ENCODE results near the gene BMPR1B.

The BMPR1B gene

DNA sequence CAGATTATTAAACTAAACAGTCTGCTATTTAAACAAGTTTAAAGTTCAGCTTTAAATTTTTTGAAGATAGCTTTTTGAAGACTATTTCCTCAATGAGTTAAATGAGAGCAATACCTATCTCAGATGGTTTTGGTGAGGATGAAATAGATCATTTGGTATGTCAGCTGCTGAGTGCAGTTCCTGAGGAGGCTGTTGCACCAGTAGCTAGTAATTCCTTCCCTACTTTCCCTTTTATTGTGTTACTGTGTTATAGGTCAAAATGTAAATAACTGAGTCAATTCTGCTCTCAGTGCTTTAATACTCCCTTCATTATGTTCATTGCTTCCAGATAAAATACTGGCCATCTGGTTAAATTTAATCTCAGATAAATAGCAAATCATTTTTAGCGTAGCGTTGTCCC is 48.6 kb downstream of the BMPR1B start:
- Histone ChIP-seq H3K4me3 (ENCODE audit: severe bottlenecking) (no peak overlapping the region), H3K27me3 (ENCODE audit: insufficient read depth, poor library complexity, severe bottlenecking) (no peaks in the 10 kb centered on the region), H3K9me3 (ENCODE audit: severe bottlenecking) (no peaks in the 10 kb centered on the region), H3K27ac (ENCODE audit: poor library complexity, severe bottlenecking) (no peak overlapping the region), H3K4me1 (ENCODE audit: insufficient read depth, poor library complexity, severe bottlenecking) (no peaks in the 10 kb centered on the region), H3K36me3 (ENCODE audit: low read depth) (no peaks in the 10 kb centered on the region)
- TF ChIP-seq, protein P1, sequence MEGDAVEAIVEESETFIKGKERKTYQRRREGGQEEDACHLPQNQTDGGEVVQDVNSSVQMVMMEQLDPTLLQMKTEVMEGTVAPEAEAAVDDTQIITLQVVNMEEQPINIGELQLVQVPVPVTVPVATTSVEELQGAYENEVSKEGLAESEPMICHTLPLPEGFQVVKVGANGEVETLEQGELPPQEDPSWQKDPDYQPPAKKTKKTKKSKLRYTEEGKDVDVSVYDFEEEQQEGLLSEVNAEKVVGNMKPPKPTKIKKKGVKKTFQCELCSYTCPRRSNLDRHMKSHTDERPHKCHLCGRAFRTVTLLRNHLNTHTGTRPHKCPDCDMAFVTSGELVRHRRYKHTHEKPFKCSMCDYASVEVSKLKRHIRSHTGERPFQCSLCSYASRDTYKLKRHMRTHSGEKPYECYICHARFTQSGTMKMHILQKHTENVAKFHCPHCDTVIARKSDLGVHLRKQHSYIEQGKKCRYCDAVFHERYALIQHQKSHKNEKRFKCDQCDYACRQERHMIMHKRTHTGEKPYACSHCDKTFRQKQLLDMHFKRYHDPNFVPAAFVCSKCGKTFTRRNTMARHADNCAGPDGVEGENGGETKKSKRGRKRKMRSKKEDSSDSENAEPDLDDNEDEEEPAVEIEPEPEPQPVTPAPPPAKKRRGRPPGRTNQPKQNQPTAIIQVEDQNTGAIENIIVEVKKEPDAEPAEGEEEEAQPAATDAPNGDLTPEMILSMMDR (IDR thresholded peaks at IDR 0.05; ENCODE audit: poor library complexity, severe bottlenecking): no peak
- DNase-seq (ENCODE audit: low spot score) (no peak), ATAC-seq (ENCODE audit: low read depth) (no peak)

DNA sequence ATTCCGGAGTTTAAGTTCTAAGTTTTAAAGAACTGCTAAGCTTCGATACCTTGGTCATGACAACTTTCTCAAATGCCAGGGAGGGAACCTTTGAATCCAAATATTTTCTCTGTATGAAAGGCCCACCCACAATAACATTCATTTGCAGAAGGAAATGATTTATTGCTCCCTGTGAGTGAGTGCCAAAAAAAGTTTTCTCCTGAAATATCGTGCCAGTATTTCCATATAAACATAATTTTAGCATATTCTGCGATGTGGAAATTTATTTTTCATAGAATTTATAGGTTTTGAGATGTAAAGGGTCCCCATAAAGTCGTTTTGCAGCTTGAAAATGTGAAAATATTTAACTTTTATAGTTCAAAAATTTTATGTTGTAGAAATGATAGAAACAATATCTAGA is 53.9 kb downstream of the BMPR1B start:
- Histone ChIP-seq H3K4me3 (ENCODE audit: severe bottlenecking) (no peak overlapping the region), H3K36me3 (ENCODE audit: low read depth) (no peaks in the 10 kb centered on the region), H3K4me1 (ENCODE audit: insufficient read depth, poor library complexity, severe bottlenecking) (no peaks in the 10 kb centered on the region), H3K27ac (ENCODE audit: poor library complexity, severe bottlenecking) (no peak overlapping the region), H3K27me3 (ENCODE audit: insufficient read depth, poor library complexity, severe bottlenecking) (no peaks in the 10 kb centered on the region), H3K9me3 (ENCODE audit: severe bottlenecking) (no peaks in the 10 kb centered on the region)
- DNase-seq (ENCODE audit: low spot score) (no peak), ATAC-seq (ENCODE audit: low read depth) (no peak)
- TF ChIP-seq, protein P1 (IDR thresholded peaks at IDR 0.05; ENCODE audit: poor library complexity, severe bottlenecking): no peak

DNA sequence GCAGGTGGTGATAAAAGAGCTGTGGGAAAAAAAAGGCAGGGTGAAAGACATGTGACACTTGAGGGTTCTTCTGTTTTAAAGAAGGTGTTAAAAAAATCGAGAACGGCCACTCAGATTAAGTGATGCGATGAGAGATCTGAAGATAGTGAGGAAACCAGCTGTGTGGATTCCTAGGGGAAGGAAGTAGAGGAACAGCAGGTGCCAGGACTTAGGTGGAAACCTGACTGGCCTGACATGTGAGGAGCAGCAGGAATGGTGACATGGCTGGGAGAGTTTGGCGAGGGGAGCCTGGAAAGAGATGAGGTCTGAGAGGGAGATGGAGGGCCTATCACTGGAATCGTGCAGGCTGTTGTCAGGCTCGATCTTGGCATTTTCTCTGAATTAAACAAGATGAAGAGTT is 55.5 kb downstream of the BMPR1B start:
- no peak for ATAC-seq (ENCODE audit: low read depth)
- H3K27me3 ChIP-seq (ENCODE audit: insufficient read depth, poor library complexity, severe bottlenecking): no peaks in the 10 kb centered on the region
- TF ChIP-seq, protein P1 (IDR thresholded peaks at IDR 0.05; ENCODE audit: poor library complexity, severe bottlenecking): no peak
- no peaks in the 10 kb centered on the region for H3K36me3 ChIP-seq (ENCODE audit: low read depth)
- H3K4me3 ChIP-seq (ENCODE audit: severe bottlenecking): no peak overlapping the region
- H3K9me3 ChIP-seq (ENCODE audit: severe bottlenecking): no peaks in the 10 kb centered on the region
- no peaks in the 10 kb centered on the region for H3K4me1 ChIP-seq (ENCODE audit: insufficient read depth, poor library complexity, severe bottlenecking)
- no peak overlapping the region for H3K27ac ChIP-seq (ENCODE audit: poor library complexity, severe bottlenecking)
- DNase-seq (ENCODE audit: low spot score): no peak

DNA sequence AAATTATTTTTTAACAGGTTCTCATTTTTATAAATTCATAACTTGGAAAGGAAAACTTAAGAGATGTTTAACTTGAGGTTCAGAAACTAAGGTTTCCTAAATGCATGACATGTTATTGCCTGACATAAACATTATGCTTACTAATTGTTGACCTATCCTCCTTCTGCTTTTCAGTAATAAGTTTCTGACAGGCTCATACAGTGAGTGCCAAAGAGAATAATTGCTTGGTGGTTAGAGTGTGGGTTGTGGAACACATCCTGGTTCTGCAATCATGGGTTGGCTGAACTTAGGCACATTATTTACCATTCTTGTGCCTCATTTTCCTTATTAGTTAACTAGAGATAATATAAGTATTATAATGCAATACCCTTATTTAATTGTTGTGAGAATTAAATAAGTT is 56.5 kb downstream of the BMPR1B start:
- Histone ChIP-seq H3K27ac (ENCODE audit: poor library complexity, severe bottlenecking) (no peak overlapping the region), H3K4me3 (ENCODE audit: severe bottlenecking) (no peak overlapping the region), H3K36me3 (ENCODE audit: low read depth) (no peaks in the 10 kb centered on the region), H3K9me3 (ENCODE audit: severe bottlenecking) (no peaks in the 10 kb centered on the region), H3K27me3 (ENCODE audit: insufficient read depth, poor library complexity, severe bottlenecking) (no peaks in the 10 kb centered on the region), H3K4me1 (ENCODE audit: insufficient read depth, poor library complexity, severe bottlenecking) (no peaks in the 10 kb centered on the region)
- TF ChIP-seq, protein P1 (IDR thresholded peaks at IDR 0.05; ENCODE audit: poor library complexity, severe bottlenecking): no peak
- DNase-seq (ENCODE audit: low spot score) (no peak), ATAC-seq (ENCODE audit: low read depth) (no peak)

- TF ChIP-seq, protein P1 (IDR thresholded peaks at IDR 0.05; ENCODE audit: poor library complexity, severe bottlenecking): no peak
- Histone ChIP-seq H3K4me3 (ENCODE audit: severe bottlenecking) (no peak overlapping the region), H3K27me3 (ENCODE audit: insufficient read depth, poor library complexity, severe bottlenecking) (no peaks in the 10 kb centered on the region), H3K4me1 (ENCODE audit: insufficient read depth, poor library complexity, severe bottlenecking) (no peaks in the 10 kb centered on the region), H3K27ac (ENCODE audit: poor library complexity, severe bottlenecking) (no peak overlapping the region), H3K36me3 (ENCODE audit: low read depth) (no peaks in the 10 kb centered on the region), H3K9me3 (ENCODE audit: severe bottlenecking) (no peaks in the 10 kb centered on the region)
- ATAC-seq (ENCODE audit: low read depth) (no peak), DNase-seq (ENCODE audit: low spot score) (no peak)
Measured at GRCh38 chr4:94819371-94820168, 61.8 kb downstream of the BMPR1B start.
